GM23248 (cell line): ENCODE measurements around the gene HTT. TPM values are rescaled to one million over a fixed set of nuclear protein-coding genes. Genes with fewer than 3 reads are reported as not detected.

Source experiments
- DNase-seq: peaks from one replicate; pipeline ENCODE4 v3.0.0-alpha.2; 2015
- H2AFZ ChIP-seq: fragments of 200-600 bp; sonication (generic); 2 replicates; pipeline ENCODE4 v1.6.1; 2016; ENCODE audit warnings: antibody characterized with exemption
- H3F3A ChIP-seq: fragments of 200-600 bp; sonication (generic); 2 replicates; pipeline ENCODE4 v1.6.1; 2016; ENCODE audit warnings: mild to moderate bottlenecking, antibody characterized with exemption, mixed run types; ENCODE audit not compliant: insufficient read depth
- H3K27ac ChIP-seq: fragments of 200-600 bp; sonication (generic); 2 replicates; pipeline ENCODE4 v1.5.1; 2016; ENCODE audit warnings: mild to moderate bottlenecking
- H3K27me3 ChIP-seq: fragments of 200-600 bp; sonication (generic); replicated peaks from 2 replicates; pipeline ENCODE4 v1.6.1; 2016; ENCODE audit warnings: mild to moderate bottlenecking; ENCODE audit not compliant: insufficient read depth
- H3K36me3 ChIP-seq: fragments of 200-600 bp; sonication (generic); 2 replicates; pipeline ENCODE4 v1.6.1; 2016; ENCODE audit warnings: low read depth, mild to moderate bottlenecking
- H3K4me1 ChIP-seq: fragments of 200-600 bp; sonication (generic); 2 replicates; pipeline ENCODE4 v1.6.1; 2016; ENCODE audit warnings: mild to moderate bottlenecking; ENCODE audit not compliant: insufficient read depth
- H3K4me2 ChIP-seq: fragments of 200-600 bp; sonication (generic); one replicate; pipeline ENCODE4 v1.6.1; 2016; ENCODE audit warnings: mild to moderate bottlenecking; ENCODE audit not compliant: unreplicated experiment
- H3K4me3 ChIP-seq: fragments of 200-600 bp; sonication (generic); 2 replicates; pipeline ENCODE4 v1.5.1; 2016; ENCODE audit warnings: mild to moderate bottlenecking
- H3K79me2 ChIP-seq: fragments of 200-600 bp; sonication (generic); 2 replicates; pipeline ENCODE4 v1.6.1; 2016; ENCODE audit warnings: mild to moderate bottlenecking; ENCODE audit not compliant: insufficient read depth
- H3K9ac ChIP-seq: fragments of 200-600 bp; sonication (generic); 2 replicates; pipeline ENCODE4 v1.6.1; 2016; ENCODE audit warnings: mild to moderate bottlenecking
- H3K9me2 ChIP-seq: fragments of 200-600 bp; sonication (generic); 2 replicates; pipeline ENCODE4 v1.6.1; 2016; ENCODE audit warnings: mixed run types, mild to moderate bottlenecking, moderate library complexity; ENCODE audit not compliant: insufficient read depth
- H3K9me3 ChIP-seq: fragments of 200-600 bp; sonication (generic); one replicate; pipeline ENCODE4 v1.6.1; 2017; ENCODE audit warnings: low read depth
- H4K20me1 ChIP-seq: fragments of 200-600 bp; sonication (generic); 2 replicates; pipeline ENCODE4 v1.6.0; 2016; ENCODE audit not compliant: insufficient read depth
- EZH2 ChIP-seq: fragments of 200-600 bp; sonication (generic); IDR thresholded peaks from 2 replicates; pipeline ENCODE4 v1.6.1; 2018; ENCODE audit warnings: antibody characterized with exemption, mild to moderate bottlenecking; ENCODE audit not compliant: insufficient read depth, poor library complexity, severe bottlenecking
- EZH2phosphoT487 ChIP-seq: fragments of 200-600 bp; sonication (generic); IDR thresholded peaks from 2 replicates; pipeline ENCODE4 v1.6.1; 2018; ENCODE audit warnings: antibody characterized with exemption, moderate library complexity, mild to moderate bottlenecking, low read depth; ENCODE audit not compliant: insufficient read depth
- WGBS, 2 experiments: methylation state at CpG; one replicate each; pipeline ENCODE4 v1.1.6; 2015 to 2017; ENCODE audit warnings: low lambda C conversion rate in 2 of 2, low coverage in 1 of 2; ENCODE audit errors: missing lambda C conversion rate in 2 of 2; 5-methylcytosine and 5-hydroxymethylcytosine counted together
- in situ Hi-C: fragments of 300-500 bp; cut with MboI; formaldehyde crosslinking; loops from 2 replicates; pipeline ENCODE4 v1.15.0; 2020
- polyA plus RNA-seq: library from polyadenylated mRNA; unstranded; fragments of >200 nt; fragmentation: Nextera tagmentation; extraction: Ambion mirVana; gene quantifications from 2 replicates; pipeline ENCODE4 v1.2.1, GENCODE V29; 2016
- total RNA-seq: library from RNA; depleted of rRNA; stranded (reverse); fragments of >200 nt; shearing (Covaris generic); gene quantifications from 2 replicates; pipeline ENCODE4 v1.2.3, GENCODE V29; 2014

HTT gene
- total and polyA plus RNA-seq, 2 experiments from 2014 or later = 8.2 to 26.5 TPM

GRCh38 chr4:3218824-3219760, 144.6 kb downstream of the HTT start:
- no peak for DNase-seq
- Histone ChIP-seq H3K36me3 (peaks cover 20% of the 10 kb centered on the region), H3K9me3 (no peaks in the 10 kb centered on the region), H3K27ac (no peak overlapping the region), H3K79me2 (no peaks in the 10 kb centered on the region), H4K20me1 (no peaks in the 10 kb centered on the region), H3K4me3 (no peak overlapping the region), H3K4me1 (no peaks in the 10 kb centered on the region), H2AFZ (no peak overlapping the region), H3K27me3 (no peaks in the 10 kb centered on the region), H3K9me2 (no peaks in the 10 kb centered on the region), H3K9ac (no peak overlapping the region), H3F3A (no peaks in the 10 kb centered on the region), H3K4me2 (no peak overlapping the region)
- WGBS, 2 experiments = 92 to 93% methylated on average over 20 of the region's 20 CpGs
- no peak for TF ChIP-seq EZH2phosphoT487
- no peak for TF ChIP-seq EZH2
- in situ Hi-C loops = no loop called here

GRCh38 chr4:3219761-3220475, 145.4 kb downstream of the HTT start:
- Histone ChIP-seq H3K36me3 (peaks cover 13% of the 10 kb centered on the region; the same call in 1 of the 2 replicates), H2AFZ (no peak overlapping the region), H3K27me3 (no peaks in the 10 kb centered on the region), H3K9ac (no peak overlapping the region), H3K4me1 (no peaks in the 10 kb centered on the region), H3K9me2 (no peaks in the 10 kb centered on the region), H3K9me3 (no peaks in the 10 kb centered on the region), H3K79me2 (no peaks in the 10 kb centered on the region), H3F3A (no peaks in the 10 kb centered on the region), H4K20me1 (no peaks in the 10 kb centered on the region), H3K27ac (no peak overlapping the region), H3K4me2 (no peak overlapping the region), H3K4me3 (no peak overlapping the region)
- TF ChIP-seq EZH2phosphoT487 (no peak), EZH2 (no peak)
- in situ Hi-C loops = no loop called here
- DNase-seq = no peak
- 80% methylated on average over 9 of the region's 9 CpGs for WGBS, 2 experiments

- peaks cover 13% of the 10 kb centered on the region; the same call in 1 of the 2 replicates for H3K36me3 ChIP-seq
- H3K9me3 ChIP-seq = no peaks in the 10 kb centered on the region
- H3K4me3 ChIP-seq = no peak overlapping the region
- H3K27me3 ChIP-seq = no peaks in the 10 kb centered on the region
- H3K4me1 ChIP-seq = no peaks in the 10 kb centered on the region
- H3K9ac ChIP-seq = no peak overlapping the region
- no peaks in the 10 kb centered on the region for H3K9me2 ChIP-seq
- no peaks in the 10 kb centered on the region for H3K79me2 ChIP-seq
- 84 to 88% methylated on average over 8 of the region's 8 CpGs for WGBS, 2 experiments
- no peaks in the 10 kb centered on the region for H4K20me1 ChIP-seq
- no peaks in the 10 kb centered on the region for H3F3A ChIP-seq
- in situ Hi-C loops = no loop called here
- no peak overlapping the region for H3K27ac ChIP-seq
- DNase-seq = no peak
- H2AFZ ChIP-seq = no peak overlapping the region
- H3K4me2 ChIP-seq = no peak overlapping the region
- TF ChIP-seq EZH2phosphoT487 (no peak), EZH2 (no peak)
These were observed 146.1 kb downstream of the HTT start for GRCh38 chr4:3220476-3221183.

GRCh38 chr4:3221184-3221494, 146.7 kb downstream of the HTT start:
- in situ Hi-C loops = no loop called here
- Histone ChIP-seq H3K4me2 (no peak overlapping the region), H3F3A (no peaks in the 10 kb centered on the region), H2AFZ (no peak overlapping the region), H3K27ac (no peak overlapping the region), H3K9me3 (no peaks in the 10 kb centered on the region), H3K4me1 (no peaks in the 10 kb centered on the region), H3K4me3 (no peak overlapping the region), H3K9me2 (no peaks in the 10 kb centered on the region), H3K79me2 (no peaks in the 10 kb centered on the region), H3K27me3 (no peaks in the 10 kb centered on the region), H3K9ac (no peak overlapping the region), H4K20me1 (no peaks in the 10 kb centered on the region), H3K36me3 (peaks cover 10% of the 10 kb centered on the region; the same call in 1 of the 2 replicates)
- 89 to 95% methylated on average over 8 of the region's 8 CpGs for WGBS, 2 experiments
- DNase-seq = no peak
- TF ChIP-seq EZH2phosphoT487 (no peak), EZH2 (no peak)
